OCI-LY7 (cell line): Measurements from ENCODE around the gene FOXN3. TPM values are rescaled to one million over a fixed set of nuclear protein-coding genes. Genes with fewer than 3 reads are reported as not detected.
A peak's percentile ranks its signal among the peaks of the same experiment; 100 is the strongest.

ENCODE experiments used
- BruUV-seq: library from RNA; stranded (reverse); fragments of 400-500 nt; replicated peaks from 2 replicates; lab custom pipeline; 2021; lab: Mats Ljungman, UMichigan
- CTCF ChIA-PET: fragments of 300-600 bp; sonication (Branson Sonifier 250); formaldehyde crosslinking; loops from one replicate; lab custom pipeline; 2022; ENCODE audit warnings: antibody characterized with exemption; ENCODE audit not compliant: unreplicated experiment; lab: Charles Lee
- POLR2A ChIA-PET: fragments of 300-600 bp; sonication (Branson Sonifier 250); formaldehyde crosslinking; loops from one replicate; lab custom pipeline; 2022; ENCODE audit warnings: antibody characterized with exemption; lab: Charles Lee
- DNase-seq: peaks from one replicate; pipeline ENCODE4 v3.0.0-alpha.2; 2015; ENCODE audit warnings: low spot score
- H2AFZ ChIP-seq: fragments of 200-600 bp; sonication (generic), shearing (Covaris generic); 2 replicates; pipeline ENCODE4 v1.6.1; 2014; ENCODE audit warnings: mild to moderate bottlenecking, antibody characterized with exemption, low read length, moderate library complexity
- H3K27ac ChIP-seq: fragments of 200-600 bp; sonication (generic); 2 replicates; pipeline ENCODE4 v1.5.1; 2014; ENCODE audit warnings: mixed run types, low read depth, mild to moderate bottlenecking, moderate library complexity, low read length, inconsistent platforms; ENCODE audit not compliant: poor library complexity, severe bottlenecking
- H3K36me3 ChIP-seq: fragments of 200-600 bp; sonication (generic); 2 replicates; pipeline ENCODE4 v1.6.1; 2014; ENCODE audit warnings: mild to moderate bottlenecking, antibody characterized with exemption, low read length, moderate library complexity, mixed read lengths; ENCODE audit not compliant: insufficient read depth
- H3K4me1 ChIP-seq: fragments of 200-600 bp; sonication (generic); 2 replicates; pipeline ENCODE4 v1.5.1; 2014; ENCODE audit warnings: mild to moderate bottlenecking, low read length; ENCODE audit not compliant: insufficient read depth, poor library complexity, severe bottlenecking
- H3K4me2 ChIP-seq: fragments of 200-600 bp; sonication (generic); 2 replicates; pipeline ENCODE4 v1.6.1; 2014; ENCODE audit warnings: mild to moderate bottlenecking, low read length
- H3K4me3 ChIP-seq: fragments of 200-600 bp; sonication (generic); 2 replicates; pipeline ENCODE4 v1.5.1; 2014; ENCODE audit warnings: mild to moderate bottlenecking, low read depth, low read length; ENCODE audit not compliant: poor library complexity, severe bottlenecking
- H3K79me2 ChIP-seq: fragments of 200-600 bp; sonication (generic); 2 replicates; pipeline ENCODE4 v1.6.1; 2016; ENCODE audit warnings: low read depth, mild to moderate bottlenecking, low read length, moderate library complexity, mixed read lengths; ENCODE audit not compliant: insufficient read depth
- H3K9me2 ChIP-seq: fragments of 200-600 bp; sonication (generic); 2 replicates; pipeline ENCODE4 v1.6.1; 2016; ENCODE audit warnings: mild to moderate bottlenecking, low read length, mixed read lengths; ENCODE audit not compliant: insufficient read depth
- H3K9me3 ChIP-seq: fragments of 200-600 bp; sonication (generic); 2 replicates; pipeline ENCODE4 v1.6.1; 2014; ENCODE audit warnings: mild to moderate bottlenecking, mixed run types, low read length, mixed read lengths
- H4K20me1 ChIP-seq: fragments of 200-600 bp; sonication (generic); 2 replicates; pipeline ENCODE4 v1.6.1; 2014; ENCODE audit warnings: mild to moderate bottlenecking, antibody characterized with exemption, low read length, moderate library complexity, mixed read lengths; ENCODE audit not compliant: insufficient read depth
- EZH2phosphoT487 ChIP-seq: fragments of 200-600 bp; sonication (generic); IDR thresholded peaks from 2 replicates; pipeline ENCODE4 v1.6.1; 2018; ENCODE audit warnings: low read depth, borderline replicate concordance, mild to moderate bottlenecking, mixed run types, antibody characterized with exemption, low read length, moderate library complexity, mixed read lengths
- intact Hi-C: fragments of 100-400 bp; cut with micrococcal nuclease; formaldehyde crosslinking; loops from one replicate; pipeline ENCODE4 v1.10.0; 2022; ENCODE audit not compliant: unreplicated experiment
- total RNA-seq, 2 experiments: library from RNA; depleted of rRNA in 1 of 2; stranded (reverse); fragments of >200 nt in 1 of 2; shearing (Covaris generic) in 1 of 2; gene quantifications; 2 replicates each; pipeline ENCODE4 v1.2.3, GENCODE V29; 2014 to 2022
- TF ChIP-seq, protein P1 (sequence below): fragments of 200-600 bp; sonication (generic); conservative IDR thresholded peaks from 2 replicates; pipeline ENCODE4 v1.5.1; 2014; ENCODE audit warnings: mild to moderate bottlenecking, antibody characterized with exemption, low read length, moderate library complexity, mixed read lengths

The FOXN3 gene
- total RNA-seq, 2 experiments from 2014 or later = 77.7 to 102 TPM

DNA sequence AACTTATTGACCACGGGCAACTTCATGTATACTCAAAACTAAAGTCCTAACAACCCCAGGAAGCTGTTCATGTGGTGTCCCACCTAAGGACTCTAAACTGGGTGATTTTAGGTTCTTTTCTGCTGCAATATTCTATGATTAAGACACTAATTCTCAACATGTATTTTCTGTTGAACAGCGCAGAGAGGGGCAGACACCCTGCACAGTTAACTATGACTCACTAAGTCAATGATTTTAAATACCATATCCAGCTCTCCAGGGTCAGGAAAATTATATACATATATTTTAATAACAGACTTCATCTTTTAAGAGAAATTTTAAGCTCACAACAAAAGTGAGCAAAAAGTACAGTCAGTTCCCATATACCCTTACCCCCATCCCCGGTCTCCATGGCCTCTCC, 85.0 kb downstream of the FOXN3 start:
- Histone ChIP-seq H3K4me2 (peak overlapping the region; percentile 58), H4K20me1 (no peaks in the 10 kb centered on the region), H2AFZ (no peak overlapping the region), H3K4me1 (peaks cover 56% of the 10 kb centered on the region), H3K27ac (peak overlapping the region; percentile 81), H3K79me2 (peaks cover 41% of the 10 kb centered on the region; the same call in 1 of the 2 replicates), H3K4me3 (peak overlapping the region; percentile 25), H3K9me2 (no peaks in the 10 kb centered on the region), H3K36me3 (peaks cover 8% of the 10 kb centered on the region), H3K9me3 (no peaks in the 10 kb centered on the region)
- DNase-seq = no peak
- BruUV-seq = TSS peak; percentile 29
- ChIA-PET CTCF (no interaction called here), POLR2A (interaction anchor here (0.6 to 1.3 kb wide), 6 partner anchors 8 to 1335 kb away, joined by 3 to 6 read pairs (median 4); no protein-coding TSS in a partner anchor)
- intact Hi-C loops = loop anchor here (2.0 kb wide), 1 partner anchor 27 kb away; no protein-coding TSS in a partner anchor
- no peak for TF ChIP-seq EZH2phosphoT487
- TF ChIP-seq, protein P1, sequence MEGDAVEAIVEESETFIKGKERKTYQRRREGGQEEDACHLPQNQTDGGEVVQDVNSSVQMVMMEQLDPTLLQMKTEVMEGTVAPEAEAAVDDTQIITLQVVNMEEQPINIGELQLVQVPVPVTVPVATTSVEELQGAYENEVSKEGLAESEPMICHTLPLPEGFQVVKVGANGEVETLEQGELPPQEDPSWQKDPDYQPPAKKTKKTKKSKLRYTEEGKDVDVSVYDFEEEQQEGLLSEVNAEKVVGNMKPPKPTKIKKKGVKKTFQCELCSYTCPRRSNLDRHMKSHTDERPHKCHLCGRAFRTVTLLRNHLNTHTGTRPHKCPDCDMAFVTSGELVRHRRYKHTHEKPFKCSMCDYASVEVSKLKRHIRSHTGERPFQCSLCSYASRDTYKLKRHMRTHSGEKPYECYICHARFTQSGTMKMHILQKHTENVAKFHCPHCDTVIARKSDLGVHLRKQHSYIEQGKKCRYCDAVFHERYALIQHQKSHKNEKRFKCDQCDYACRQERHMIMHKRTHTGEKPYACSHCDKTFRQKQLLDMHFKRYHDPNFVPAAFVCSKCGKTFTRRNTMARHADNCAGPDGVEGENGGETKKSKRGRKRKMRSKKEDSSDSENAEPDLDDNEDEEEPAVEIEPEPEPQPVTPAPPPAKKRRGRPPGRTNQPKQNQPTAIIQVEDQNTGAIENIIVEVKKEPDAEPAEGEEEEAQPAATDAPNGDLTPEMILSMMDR = no peak

DNA sequence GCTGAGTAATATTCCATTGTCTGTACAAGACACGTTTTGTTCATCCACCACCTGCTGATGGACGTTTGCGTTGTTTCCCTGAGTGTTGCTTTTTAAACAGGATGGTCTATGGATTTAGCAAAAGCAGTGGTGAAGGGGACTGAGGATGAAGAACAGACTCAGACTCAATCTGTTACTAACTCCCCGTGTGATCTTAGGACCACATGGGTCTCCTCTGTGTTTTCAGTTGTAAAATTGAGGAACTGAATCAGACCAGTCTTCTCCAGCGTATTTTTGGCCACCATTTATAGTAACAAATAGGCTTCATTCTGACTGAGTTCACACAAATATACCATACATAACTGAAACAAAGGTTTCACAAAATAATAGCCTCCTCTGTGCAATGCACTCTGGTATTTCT, 85.6 kb downstream of the FOXN3 start:
- POLR2A ChIA-PET = interaction anchor here (0.9 to 1.3 kb wide), 3 partner anchors 9 to 23 kb away, joined by 3 to 6 read pairs (median 5); no protein-coding TSS in a partner anchor
- Histone ChIP-seq H3K27ac (peak overlapping the region; percentile 81), H3K4me3 (peak overlapping the region; percentile 25), H2AFZ (no peak overlapping the region; the same call in 1 of the 2 replicates), H3K79me2 (peaks cover 35% of the 10 kb centered on the region; the same call in 1 of the 2 replicates), H3K9me2 (no peaks in the 10 kb centered on the region), H3K4me1 (peaks cover 50% of the 10 kb centered on the region), H4K20me1 (no peaks in the 10 kb centered on the region), H3K36me3 (peaks cover 12% of the 10 kb centered on the region; the same call in 1 of the 2 replicates), H3K4me2 (peak overlapping the region; percentile 58), H3K9me3 (no peaks in the 10 kb centered on the region)
- peak; percentile 81 for DNase-seq
- CTCF ChIA-PET = no interaction called here
- intact Hi-C loops = no loop called here
- BruUV-seq = no TSS peak
- TF ChIP-seq, protein P1 = no peak
- TF ChIP-seq EZH2phosphoT487 = no peak

DNA sequence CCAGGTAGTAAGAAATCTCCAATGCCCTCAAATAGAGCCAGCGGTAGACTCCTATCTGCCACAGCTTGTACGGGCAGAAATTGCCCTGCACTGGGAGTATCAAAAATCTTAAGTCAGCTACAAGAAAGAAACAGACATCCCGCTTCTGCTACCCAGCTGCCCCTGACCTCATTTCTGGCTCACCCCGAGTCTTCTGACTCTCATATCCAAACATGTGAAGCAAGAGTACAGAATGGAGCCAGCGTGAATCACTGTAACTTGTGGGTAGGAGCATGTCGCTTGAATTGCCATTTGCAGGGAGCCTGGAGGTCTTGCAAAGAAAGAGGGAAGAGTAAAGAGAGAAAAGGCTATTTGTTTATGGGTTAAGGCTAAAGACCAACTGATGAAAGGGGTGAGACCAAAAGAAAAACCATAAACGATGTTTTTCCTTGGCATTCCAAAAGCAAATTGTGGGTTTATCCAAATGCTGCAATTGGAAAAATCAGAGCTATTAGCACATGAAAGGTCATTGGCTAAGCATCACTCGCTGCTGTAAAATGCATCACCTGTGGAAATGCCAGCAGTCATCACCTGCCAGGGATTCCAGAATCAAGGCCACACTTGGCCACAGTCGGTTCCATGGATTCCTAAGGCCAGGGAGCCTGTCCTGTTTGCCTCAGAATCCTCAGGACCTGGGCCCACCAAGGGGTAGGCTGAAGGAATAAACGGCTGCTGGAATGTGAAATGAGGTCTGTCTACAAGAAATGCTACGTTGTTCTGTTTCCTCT, 86.6 kb downstream of the FOXN3 start:
- Histone ChIP-seq H3K4me3 (no peak overlapping the region), H3K9me2 (no peaks in the 10 kb centered on the region), H4K20me1 (no peaks in the 10 kb centered on the region), H3K4me1 (peaks cover 41% of the 10 kb centered on the region), H3K36me3 (peaks cover 17% of the 10 kb centered on the region), H2AFZ (no peak overlapping the region), H3K9me3 (no peaks in the 10 kb centered on the region), H3K4me2 (peak overlapping the region; percentile 58), H3K27ac (peak overlapping the region; percentile 81), H3K79me2 (peaks cover 30% of the 10 kb centered on the region; the same call in 1 of the 2 replicates)
- intact Hi-C loops = no loop called here
- BruUV-seq = no TSS peak
- ChIA-PET CTCF (no interaction called here), POLR2A (interaction anchor here (0.7 kb wide), 1 partner anchor 164 kb away, joined by 5 read pairs; no protein-coding TSS in a partner anchor)
- TF ChIP-seq, protein P1 = no peak
- TF ChIP-seq EZH2phosphoT487 = no peak
- DNase-seq = no peak
